ENCODE measurements around the gene FBXL14. TPM values are rescaled to one million over a fixed set of nuclear protein-coding genes. Genes with fewer than 3 reads are reported as not detected.

Gene FBXL14
- total RNA-seq, 2 donors from 2014 or later, result 6.3 to 11.3 TPM

DNA sequence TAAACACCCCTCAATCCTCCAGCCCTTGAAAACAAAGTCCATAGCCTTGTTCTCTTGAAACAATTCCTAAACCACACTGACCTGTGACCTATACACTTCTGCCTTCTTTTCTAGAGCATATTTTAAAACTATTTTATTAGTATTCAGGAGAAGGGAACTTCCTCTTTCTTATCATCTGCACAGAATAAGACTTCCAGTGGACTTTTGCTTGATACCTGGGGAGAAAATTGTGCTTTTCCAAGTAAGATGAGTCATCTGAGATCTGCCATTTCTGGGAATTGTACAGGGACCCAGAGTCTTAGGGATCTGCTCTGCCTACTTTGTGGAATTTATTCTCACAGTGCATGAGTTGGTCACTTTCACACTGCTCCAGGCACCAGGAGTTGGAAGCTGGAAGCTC, 24.1 kb upstream of the FBXL14 start:
- DNase-seq (ENCODE audit: low spot score), result no peak
- Histone ChIP-seq H3K4me3 (no peak overlapping the region), H3K27ac (no peak overlapping the region), H3K36me3 (no peaks in the 10 kb centered on the region), H3K27me3 (no peaks in the 10 kb centered on the region), H3K9me3 (no peaks in the 10 kb centered on the region), H3K4me1 (no peaks in the 10 kb centered on the region)
- no peak for TF ChIP-seq CTCF (IDR thresholded peaks at IDR 0.05)

GRCh38 chr12:1616233-1617066, 22.1 kb upstream of the FBXL14 start:
- no peak for DNase-seq (ENCODE audit: low spot score)
- Histone ChIP-seq H3K27ac (no peak overlapping the region), H3K4me1 (peaks cover 0 to 7% of the 10 kb centered on the region in 2 donors), H3K4me3 (no peak overlapping the region), H3K9me3 (no peaks in the 10 kb centered on the region), H3K36me3 (no peaks in the 10 kb centered on the region), H3K27me3 (no peaks in the 10 kb centered on the region)
- no peak for TF ChIP-seq CTCF (IDR thresholded peaks at IDR 0.05)

DNA sequence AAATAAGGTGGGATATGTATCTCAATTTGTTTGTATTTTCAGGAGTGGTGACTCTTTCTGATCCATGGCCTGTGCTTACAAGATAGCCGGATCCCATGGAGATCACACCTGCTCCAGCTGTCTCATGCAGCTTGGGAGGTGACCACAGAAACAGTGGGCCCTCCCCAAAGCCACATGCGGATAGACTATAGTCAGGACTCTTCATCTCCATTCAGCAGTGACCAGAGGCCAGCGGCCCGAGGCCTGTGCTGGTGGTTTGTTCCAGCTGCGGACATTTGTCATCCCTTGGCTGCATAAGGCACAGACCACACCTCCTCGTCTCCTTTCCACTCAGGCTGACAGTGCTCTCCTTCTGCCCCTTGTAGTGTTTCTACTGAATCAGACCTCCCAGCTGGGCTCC, 20.0 kb upstream of the FBXL14 start:
- peaks cover 0 to 7% of the 10 kb centered on the region in 2 donors for H3K4me1 ChIP-seq
- H3K9me3 ChIP-seq, result no peaks in the 10 kb centered on the region
- no peak for TF ChIP-seq CTCF (IDR thresholded peaks at IDR 0.05)
- no peak overlapping the region for H3K27ac ChIP-seq
- H3K27me3 ChIP-seq, result no peaks in the 10 kb centered on the region
- no peak overlapping the region for H3K4me3 ChIP-seq
- no peak for DNase-seq (ENCODE audit: low spot score)
- H3K36me3 ChIP-seq, result no peaks in the 10 kb centered on the region

GRCh38 chr12:1613860-1614259, 19.5 kb upstream of the FBXL14 start:
- Histone ChIP-seq H3K4me1 (peaks cover 0 to 12% of the 10 kb centered on the region in 2 donors), H3K36me3 (no peaks in the 10 kb centered on the region), H3K4me3 (no peak overlapping the region), H3K9me3 (no peaks in the 10 kb centered on the region), H3K27ac (no peak overlapping the region), H3K27me3 (no peaks in the 10 kb centered on the region)
- no peak for TF ChIP-seq CTCF (IDR thresholded peaks at IDR 0.05)
- DNase-seq (ENCODE audit: low spot score), result no peak

DNA sequence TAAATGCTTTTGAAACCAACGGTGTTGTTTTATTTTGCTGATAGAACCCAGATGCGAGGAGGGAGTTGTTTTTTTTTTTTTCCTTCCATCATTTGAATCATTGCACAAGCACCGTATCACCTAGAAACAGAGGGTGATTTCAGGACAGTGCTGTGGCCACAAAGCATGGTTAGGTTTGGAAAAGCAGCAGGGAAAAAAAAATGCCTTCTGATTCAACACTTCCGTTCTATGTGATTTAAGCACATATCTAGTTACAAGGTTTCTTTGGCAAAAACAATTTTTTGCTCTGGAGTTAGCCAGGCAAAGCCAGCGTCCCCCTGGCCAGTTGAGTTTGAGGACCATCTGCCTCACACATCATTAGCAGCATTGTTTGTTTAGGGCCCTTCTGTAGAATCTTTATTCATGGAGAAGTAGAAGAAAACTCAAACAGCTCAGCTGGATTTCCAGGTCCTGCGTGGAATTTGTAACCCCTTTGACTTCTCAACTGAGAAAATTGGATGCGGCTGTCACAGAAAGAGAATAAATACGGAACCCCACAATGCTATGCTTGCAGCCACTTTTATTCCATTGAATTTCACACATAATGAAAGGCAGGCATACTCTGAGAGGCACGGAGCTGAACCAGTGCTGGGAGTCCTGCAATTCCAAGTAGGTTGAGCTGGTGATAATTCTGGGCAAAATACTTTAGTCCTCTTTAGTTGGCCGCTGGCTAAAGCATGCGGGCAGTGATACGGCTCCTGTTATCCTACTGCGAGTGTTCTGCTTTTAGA, 17.6 kb upstream of the FBXL14 start:
- Histone ChIP-seq H3K4me1 (peaks cover 0 to 23% of the 10 kb centered on the region in 2 donors), H3K27ac (peak overlapping the region; percentile 44 to 48)

More for the DNA sequence above, 17.6 kb upstream of the FBXL14 start:
- Histone ChIP-seq H3K27me3 (no peaks in the 10 kb centered on the region), H3K4me3 (no peak overlapping the region), H3K36me3 (no peaks in the 10 kb centered on the region), H3K9me3 (no peaks in the 10 kb centered on the region)
- no peak for TF ChIP-seq CTCF (IDR thresholded peaks at IDR 0.05)
- no peak for DNase-seq (ENCODE audit: low spot score)
